Measurements from ENCODE around the gene LPIN1. TPM values are rescaled to one million over a fixed set of nuclear protein-coding genes. Genes with fewer than 3 reads are reported as not detected.

LPIN1 gene
- total RNA-seq, 1 donor from 2014 or later = 43.0 TPM

DNA sequence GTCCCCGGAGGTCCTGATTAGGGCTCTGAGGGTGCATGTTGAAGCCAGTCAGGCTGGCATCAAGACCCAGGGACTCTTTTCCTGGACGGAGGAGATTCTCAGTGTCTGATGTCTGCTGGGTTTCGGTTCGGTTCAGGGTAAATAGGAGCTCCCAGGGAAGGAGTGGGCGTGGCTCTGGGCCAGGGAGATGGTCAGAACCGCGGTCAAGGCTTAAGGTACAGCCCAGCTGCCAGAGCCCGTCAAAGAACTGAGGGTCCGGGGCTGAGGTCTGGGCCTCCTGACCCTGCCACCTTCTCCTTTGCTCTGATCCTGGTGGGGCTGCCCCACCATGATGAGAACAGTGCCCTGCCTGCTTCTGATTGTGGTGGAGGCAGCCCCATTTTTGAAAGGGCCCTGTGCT is 39.8 kb downstream of the LPIN1 start:
- intact Hi-C loops (cut with micrococcal nuclease) = no loop called here
- Histone ChIP-seq H3K36me3 (peaks cover 98% of the 10 kb centered on the region), H3K27ac (replicated peaks) (no peak overlapping the region), H3K4me1 (peaks cover 10% of the 10 kb centered on the region), H3K4me3 (no peak overlapping the region), H3K27me3 (ENCODE audit: low read depth) (no peaks in the 10 kb centered on the region), H3K9me3 (replicated peaks) (no peaks in the 10 kb centered on the region)
- no peak for TF ChIP-seq CTCF (IDR thresholded peaks at IDR 0.05; ENCODE audit: borderline replicate concordance)
- no peak for DNase-seq

DNA sequence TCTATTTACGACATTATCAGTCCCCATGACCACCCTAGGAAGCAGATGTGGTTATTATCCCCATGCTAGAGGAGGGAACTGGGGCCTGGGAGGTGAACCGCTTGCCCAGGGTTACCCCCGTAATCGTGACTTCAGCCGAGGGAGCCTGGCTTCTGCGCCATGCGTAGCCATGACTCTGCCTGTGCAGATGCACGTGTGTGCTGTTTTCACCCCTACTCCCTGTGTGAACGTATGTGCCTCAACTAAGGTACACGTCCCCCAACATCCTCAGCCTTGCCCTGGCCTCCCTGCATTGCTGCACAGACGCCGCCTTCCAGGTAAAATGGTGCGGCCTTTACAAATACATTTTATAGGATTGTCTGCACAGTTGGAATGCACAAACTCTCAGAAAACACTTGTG is 40.2 kb downstream of the LPIN1 start:
- no peak for DNase-seq
- H3K36me3 ChIP-seq = peaks cover 98% of the 10 kb centered on the region
- no peaks in the 10 kb centered on the region for H3K9me3 ChIP-seq (replicated peaks)
- H3K27me3 ChIP-seq (ENCODE audit: low read depth) = no peaks in the 10 kb centered on the region
- H3K27ac ChIP-seq (replicated peaks) = no peak overlapping the region
- no peak overlapping the region for H3K4me3 ChIP-seq
- intact Hi-C loops (cut with micrococcal nuclease) = no loop called here
- H3K4me1 ChIP-seq = peaks cover 10% of the 10 kb centered on the region
- TF ChIP-seq CTCF (IDR thresholded peaks at IDR 0.05; ENCODE audit: borderline replicate concordance) = no peak

DNA sequence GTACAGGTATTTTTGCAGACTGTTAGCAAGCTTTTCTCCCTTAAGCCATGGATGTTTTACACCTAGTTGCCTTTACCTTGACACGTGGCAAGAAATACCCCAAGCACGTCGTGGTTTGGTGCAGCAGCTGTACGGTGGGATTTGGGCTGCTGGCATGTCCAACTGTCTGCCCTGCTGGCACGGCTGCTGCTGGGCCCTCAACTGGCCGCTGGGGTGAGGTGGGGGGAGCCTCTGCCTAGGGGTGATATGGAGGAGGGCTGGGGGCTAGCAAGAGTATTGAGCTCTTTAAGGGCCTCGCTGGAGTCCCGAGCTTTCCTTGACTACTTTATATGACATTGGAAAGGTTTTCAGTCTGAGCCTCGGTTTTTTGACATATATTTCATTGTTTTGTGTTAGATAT is 41.6 kb downstream of the LPIN1 start:
- H3K27ac ChIP-seq (replicated peaks) = no peak overlapping the region
- H3K36me3 ChIP-seq = peaks cover 98% of the 10 kb centered on the region
- peaks cover 10% of the 10 kb centered on the region for H3K4me1 ChIP-seq
- H3K9me3 ChIP-seq (replicated peaks) = no peaks in the 10 kb centered on the region
- intact Hi-C loops (cut with micrococcal nuclease) = no loop called here
- DNase-seq = no peak
- H3K4me3 ChIP-seq = no peak overlapping the region
- TF ChIP-seq CTCF (IDR thresholded peaks at IDR 0.05; ENCODE audit: borderline replicate concordance) = no peak
- no peaks in the 10 kb centered on the region for H3K27me3 ChIP-seq (ENCODE audit: low read depth)

GRCh38 chr2:11788461-11789124 is 42.2 kb downstream of the LPIN1 start:
- Histone ChIP-seq H3K9me3 (replicated peaks) (no peaks in the 10 kb centered on the region), H3K27ac (replicated peaks) (no peak overlapping the region), H3K4me3 (no peak overlapping the region), H3K27me3 (ENCODE audit: low read depth) (no peaks in the 10 kb centered on the region), H3K36me3 (peaks cover 98% of the 10 kb centered on the region), H3K4me1 (peaks cover 10% of the 10 kb centered on the region)
- TF ChIP-seq CTCF (IDR thresholded peaks at IDR 0.05; ENCODE audit: borderline replicate concordance) = no peak
- DNase-seq = no peak
- intact Hi-C loops (cut with micrococcal nuclease) = no loop called here

GRCh38 chr2:11789243-11789642 is 42.8 kb downstream of the LPIN1 start:
- no peak for TF ChIP-seq CTCF (IDR thresholded peaks at IDR 0.05; ENCODE audit: borderline replicate concordance)
- intact Hi-C loops (cut with micrococcal nuclease) = no loop called here
- H3K36me3 ChIP-seq = peaks cover 98% of the 10 kb centered on the region

More at GRCh38 chr2:11789243-11789642, 42.8 kb downstream of the LPIN1 start:
- DNase-seq = no peak
- H3K27ac ChIP-seq (replicated peaks) = no peak overlapping the region
- H3K4me3 ChIP-seq = no peak overlapping the region
- no peaks in the 10 kb centered on the region for H3K9me3 ChIP-seq (replicated peaks)
- H3K4me1 ChIP-seq = peaks cover 10% of the 10 kb centered on the region
- H3K27me3 ChIP-seq (ENCODE audit: low read depth) = no peaks in the 10 kb centered on the region

All from left ventricle myocardium inferior (tissue), 1 donor.